HG03571 (cell line): Measurements from ENCODE around the gene NUF2.
"Not testable (repeated sequence)": the region's sequence is repeated elsewhere in the genome, so short reads cannot be mapped to it uniquely, and the experiment has no call there.

Source experiments
- ATAC-seq: cut with Tn5 transposase; IDR thresholded peaks from one replicate; pipeline ENCODE4 v1.9.1; 2021; ENCODE audit not compliant: unreplicated experiment

NUF2 gene

GRCh38 chr1:163331116-163331515 is 9.4 kb downstream of the NUF2 start:
- ATAC-seq, result no peak

DNA sequence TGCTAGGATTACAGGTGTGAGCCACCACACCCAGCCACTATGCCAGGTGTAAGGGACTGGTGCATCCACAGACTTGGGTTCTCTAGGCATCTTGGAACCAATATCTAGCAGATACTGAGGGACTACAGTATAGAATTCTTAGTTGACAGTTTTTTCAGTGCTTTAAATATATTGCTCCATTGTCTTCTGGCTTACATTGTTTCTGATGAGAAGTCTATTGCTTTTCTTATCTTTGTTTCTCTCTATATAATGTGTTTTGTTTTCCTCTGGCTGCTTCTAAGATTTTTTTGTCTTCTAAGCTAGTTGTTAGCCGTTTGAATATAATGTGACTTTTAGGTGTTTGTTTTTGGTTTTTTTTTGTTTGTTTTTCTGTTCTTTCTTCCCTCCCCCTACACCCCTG is 13.5 kb downstream of the NUF2 start:
- no peak for ATAC-seq

- ATAC-seq, result no peak
Observed at GRCh38 chr1:163337631-163338030, 15.9 kb downstream of the NUF2 start.

DNA sequence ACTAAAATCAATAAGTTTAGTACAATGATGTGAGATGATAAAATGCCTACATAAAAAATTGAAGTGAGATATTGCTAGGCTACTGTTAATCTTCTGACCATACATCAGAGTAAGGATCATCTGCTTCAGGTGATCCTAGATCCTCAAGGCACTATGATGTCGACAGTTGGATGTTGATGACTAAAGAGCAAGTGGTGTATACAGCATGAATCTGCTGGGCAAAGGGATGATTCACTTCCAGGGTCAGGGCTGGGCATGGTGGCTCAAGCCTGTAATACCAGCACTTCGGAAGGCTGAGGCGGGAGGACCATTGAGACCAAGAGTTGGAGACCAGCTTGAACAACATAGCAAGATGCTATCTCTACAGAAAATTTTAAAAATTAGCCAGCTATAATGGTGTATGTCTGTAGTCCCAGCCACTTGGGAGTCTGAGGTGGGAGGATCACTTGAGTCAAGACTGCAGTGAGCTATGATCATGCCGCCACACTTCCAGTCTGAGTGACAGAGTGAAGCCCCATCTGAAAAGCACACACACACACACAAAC is 24.6 kb downstream of the NUF2 start:
- no peak for ATAC-seq

DNA sequence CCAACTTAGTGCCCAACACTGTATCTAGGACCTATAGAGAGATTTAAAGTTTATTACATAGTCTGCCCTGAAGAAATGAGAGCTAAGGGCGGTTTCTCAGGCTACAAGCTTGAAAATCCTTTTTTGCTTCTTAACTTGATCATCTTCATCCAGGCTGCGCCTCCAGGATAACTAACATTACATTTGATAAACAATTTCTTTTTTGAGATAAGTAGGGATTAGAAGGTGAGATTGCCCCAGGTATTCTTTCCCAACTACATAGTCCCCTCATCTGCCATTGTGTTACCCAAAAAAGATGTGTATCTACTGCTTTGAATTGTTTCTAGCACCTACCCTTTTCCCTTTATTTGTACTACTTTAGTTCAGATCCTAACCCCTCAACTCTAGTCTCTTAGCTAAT is 25.4 kb downstream of the NUF2 start:
- no peak for ATAC-seq

DNA sequence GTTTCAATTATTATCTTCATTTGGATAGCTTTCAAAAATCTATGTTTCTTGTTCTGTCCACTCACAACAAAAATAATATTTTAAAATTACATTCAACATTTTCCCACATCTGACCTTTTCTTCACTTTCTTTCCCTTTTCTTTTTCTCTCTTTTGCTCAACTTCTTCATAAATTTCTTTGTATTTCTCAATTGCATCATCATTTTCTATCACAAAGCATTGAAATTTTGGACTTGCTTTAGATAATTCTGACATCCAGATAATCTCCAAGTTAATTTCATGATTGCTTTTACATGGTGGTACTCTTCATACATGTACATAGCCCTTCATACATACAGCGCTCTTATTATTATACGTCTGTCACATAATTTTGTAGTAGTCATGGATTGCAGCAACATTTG is 30.2 kb downstream of the NUF2 start:
- ATAC-seq, result no peak

- no peak for ATAC-seq
Observed at GRCh38 chr1:163357378-163357777, 35.6 kb downstream of the NUF2 start.

- ATAC-seq, result not testable (repeated sequence)
Observed at GRCh38 chr1:163358172-163358571, 36.4 kb downstream of the NUF2 start.

DNA sequence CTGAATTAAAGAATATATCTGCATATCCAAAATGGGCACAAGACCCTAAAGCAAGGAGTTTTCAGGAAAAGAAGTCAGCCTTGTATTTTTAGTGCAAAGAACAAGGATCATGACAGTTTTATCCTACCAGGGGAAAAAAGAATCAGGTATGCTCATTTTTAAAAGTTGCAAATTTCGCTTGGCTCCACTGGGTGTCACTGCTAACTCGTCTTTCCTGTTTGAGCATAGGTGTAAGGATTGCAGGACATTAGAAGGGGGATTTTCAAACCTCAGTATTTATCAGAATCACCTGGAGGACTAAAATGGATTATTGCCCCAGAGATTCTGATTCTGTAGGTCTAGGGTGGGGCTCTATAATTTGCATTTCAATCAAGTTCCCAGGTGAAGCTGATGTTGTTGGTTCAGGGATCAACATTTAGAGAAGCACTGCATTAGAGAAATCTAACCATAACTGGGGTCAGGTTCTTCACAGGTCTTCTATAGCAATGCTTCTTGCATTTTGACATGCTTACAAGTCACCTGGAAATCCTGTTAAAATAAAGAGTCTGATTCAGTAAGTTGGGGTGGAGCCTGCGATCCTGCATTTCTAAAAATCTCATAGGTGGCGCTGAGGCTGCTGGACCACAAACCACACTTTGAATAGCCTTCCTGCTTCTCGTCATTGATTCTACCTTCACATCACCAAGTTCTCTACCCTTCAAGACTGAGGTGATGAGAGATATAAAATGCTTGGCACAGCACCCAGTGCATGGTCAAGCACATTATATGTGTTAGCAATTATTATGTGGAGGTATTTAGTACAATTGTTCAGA is 39.6 kb downstream of the NUF2 start:
- ATAC-seq, result no peak

- no peak for ATAC-seq
Observed at GRCh38 chr1:163365186-163365585, 43.4 kb downstream of the NUF2 start.

GRCh38 chr1:163366555-163366954 is 44.8 kb downstream of the NUF2 start:
- ATAC-seq, result no peak

DNA sequence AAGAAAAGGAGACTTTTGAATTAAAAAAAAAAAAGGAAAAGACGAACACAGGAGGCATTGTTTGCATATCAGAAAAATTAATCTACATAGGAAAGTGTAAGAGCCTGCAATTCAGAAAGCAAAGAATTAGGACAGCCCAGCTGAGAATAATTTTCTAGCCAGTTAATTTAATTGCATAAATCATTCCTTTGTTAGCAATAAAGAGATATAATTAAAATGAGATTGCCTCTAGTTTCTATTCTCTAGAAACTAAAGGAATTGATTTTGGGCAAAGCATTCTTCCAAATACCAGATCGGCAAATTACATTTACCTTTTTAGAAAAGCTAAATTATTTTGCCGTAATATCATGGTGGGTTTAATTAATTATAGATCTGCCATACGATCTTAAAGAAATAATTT is 46.0 kb downstream of the NUF2 start:
- no peak for ATAC-seq

GRCh38 chr1:163372576-163372975 is 50.8 kb downstream of the NUF2 start:
- ATAC-seq, result no peak

DNA sequence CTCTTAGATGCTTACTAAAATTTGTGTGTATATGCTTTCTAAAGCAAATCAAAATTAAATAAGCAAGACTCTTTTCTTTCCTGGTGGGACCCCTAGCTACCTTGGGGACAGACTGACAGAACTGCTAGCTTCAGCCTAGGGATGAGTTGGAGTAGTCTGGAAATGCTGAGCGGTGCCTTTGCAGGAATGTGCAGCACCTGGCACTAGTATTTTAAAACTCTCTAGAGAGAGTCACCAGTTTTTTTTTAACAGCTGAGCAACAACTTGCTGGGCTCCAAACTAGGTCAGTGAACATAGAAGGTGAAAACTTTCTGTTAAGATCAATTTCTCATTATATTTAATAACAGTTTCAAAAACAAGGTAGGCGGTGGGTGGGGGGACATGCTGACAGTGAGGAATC is 56.8 kb downstream of the NUF2 start:
- no peak for ATAC-seq

GRCh38 chr1:163379801-163380200 is 58.0 kb downstream of the NUF2 start:
- ATAC-seq, result no peak

- ATAC-seq, result no peak
Observed at GRCh38 chr1:163381487-163382184, 59.9 kb downstream of the NUF2 start.

- ATAC-seq, result no peak
Observed at GRCh38 chr1:163382395-163382794, 60.6 kb downstream of the NUF2 start.

- ATAC-seq, result no peak
Observed at GRCh38 chr1:163387146-163387545, 65.4 kb downstream of the NUF2 start.

DNA sequence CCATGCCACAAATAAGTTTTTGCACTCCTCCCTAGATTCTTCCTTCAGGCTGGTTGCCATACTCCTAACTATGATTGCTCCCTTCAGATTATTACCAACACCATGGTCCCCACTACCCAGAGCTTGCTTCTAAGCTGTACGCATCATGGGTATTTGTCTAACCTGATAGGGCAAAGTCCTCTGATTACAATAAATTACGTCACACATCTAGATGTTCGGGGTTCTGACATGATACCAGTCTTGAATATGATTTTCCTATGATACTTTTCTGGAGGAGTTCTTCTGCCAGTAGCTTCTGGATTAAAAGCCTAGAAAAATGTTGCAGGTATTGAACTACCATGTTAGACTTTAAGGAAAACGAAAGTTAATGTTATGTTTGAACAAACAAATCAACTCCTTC is 67.2 kb downstream of the NUF2 start:
- no peak for ATAC-seq

GRCh38 chr1:163395790-163396189 is 74.0 kb downstream of the NUF2 start:
- no peak for ATAC-seq

DNA sequence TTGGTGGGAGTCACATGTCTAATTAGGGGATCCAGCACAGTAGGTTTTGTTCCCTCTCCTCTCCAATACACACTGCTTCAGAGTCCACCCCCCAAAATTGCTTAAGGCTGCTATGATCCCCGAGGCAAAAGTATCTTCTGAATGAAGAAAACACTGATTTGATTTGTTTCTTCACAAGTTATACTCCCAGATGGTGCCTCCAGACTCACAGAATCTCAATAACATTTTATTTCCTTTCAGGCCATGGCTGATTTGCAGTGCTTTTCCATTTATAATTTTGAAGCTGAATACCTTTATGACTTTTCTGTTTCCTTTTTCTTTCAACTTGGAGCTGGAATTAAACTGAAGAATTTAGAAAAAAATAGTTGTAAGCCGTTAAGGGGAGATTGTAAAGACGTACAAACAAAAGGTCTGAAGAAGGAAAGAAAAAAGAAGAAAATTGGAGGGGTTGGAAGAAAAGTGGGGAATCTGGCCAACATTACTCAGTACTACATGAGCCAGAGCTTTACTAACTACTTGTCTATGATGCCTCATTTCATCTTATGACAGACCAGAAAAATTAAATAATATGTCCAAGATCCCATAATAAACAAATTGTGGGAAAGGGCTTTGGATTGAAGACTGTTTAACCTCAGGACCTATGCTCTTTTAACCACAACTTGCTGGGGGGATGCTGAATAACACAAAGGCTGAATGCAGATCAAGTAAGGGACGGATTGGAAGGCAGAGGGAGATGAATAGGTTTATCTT is 75.9 kb downstream of the NUF2 start:
- no peak for ATAC-seq

DNA sequence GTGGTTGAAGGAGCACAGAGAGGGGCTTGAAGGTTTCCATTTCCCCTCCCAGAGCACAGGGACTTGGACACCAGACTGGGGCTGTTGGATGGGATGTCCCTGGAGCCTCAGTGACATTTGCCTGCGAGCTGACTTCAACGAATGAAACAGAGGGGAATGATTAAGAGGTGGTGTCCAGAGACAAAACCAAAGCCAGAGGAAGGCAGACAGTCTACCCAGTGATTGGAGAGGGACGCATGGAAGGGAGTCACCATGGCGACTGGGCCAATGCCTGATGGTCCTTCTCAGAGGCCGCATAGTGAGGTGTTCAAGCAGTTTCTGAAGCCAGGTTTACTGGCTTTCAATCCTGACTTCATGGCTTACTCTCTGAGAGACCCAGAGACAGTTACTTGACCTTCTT is 77.2 kb downstream of the NUF2 start:
- no peak for ATAC-seq
